K562 (cell line): ENCODE data around the gene POFUT2. TPM values are rescaled to one million over a fixed set of nuclear protein-coding genes. Genes with fewer than 3 reads are reported as not detected.

Source experiments
- ATAC-seq: fragments of 200-7000 bp; cut with Tn5 transposase; 3 replicates; pipeline ENCODE4 v1.9.1; 2020; ENCODE audit warnings: moderate library complexity
- BruUV-seq: library from RNA; stranded (reverse); fragments of 400-500 nt; replicated peaks from 2 replicates; lab custom pipeline; 2021; lab: Mats Ljungman, UMichigan
- CTCF ChIA-PET: fragments of 300-600 bp; formaldehyde crosslinking; extraction: SDS; loops from one replicate; lab custom pipeline; 2021; ENCODE audit warnings: low intra/inter-chr PET ratio; lab: Yijun Ruan, JAX
- POLR2A ChIA-PET: fragments of 300-600, 350-650 bp; sonication (Branson Sonifier 250); formaldehyde crosslinking; extraction: SDS; loops from one replicate; lab custom pipeline; 2021; ENCODE audit warnings: antibody characterized with exemption, inconsistent platforms; lab: Yijun Ruan, JAX
- DNase-seq, 4 experiments: peaks; one replicate each; pipeline versions ENCODE4 v3.0.0 to v3.0.0-alpha.2; 2011 to 2018; ENCODE audit warnings: low spot score in 3 of 4, mixed read lengths in 3 of 4; ENCODE audit errors: extremely low read depth in 1 of 4
- FAIRE-seq: peaks from 2 replicates; lab custom pipeline; 2011; peaks lifted over from hg19 to GRCh38; lab: Jason Lieb, UNC
- H2AFZ ChIP-seq: 2 replicates; pipeline ENCODE4 v1.6.0; 2011; ENCODE audit warnings: low read depth, low read length, control low read depth, inconsistent platforms
- H3K27ac ChIP-seq: fragments of 200-600 bp; 3 replicates; pipeline ENCODE4 v1.8.0; 2011; ENCODE audit warnings: low read depth, mild to moderate bottlenecking, control low read depth, inconsistent platforms, low read length, moderate library complexity, mixed read lengths; ENCODE audit errors: extremely low read depth
- H3K27me3 ChIP-seq, 2 experiments: fragments of 300-600 bp in 1 of 2; 2 replicates in 1 of 2; 3 replicates in 1 of 2; pipeline versions ENCODE4 v1.6.0 to v1.8.0; 2011; ENCODE audit warnings: inconsistent platforms in 2 of 2, low read length in 2 of 2, mild to moderate bottlenecking in 1 of 2, mixed read lengths in 1 of 2, moderate library complexity in 1 of 2; ENCODE audit not compliant: control insufficient read depth in 2 of 2, insufficient read depth in 2 of 2
- H3K36me3 ChIP-seq: fragments of 300-600 bp; 3 replicates; pipeline ENCODE4 v1.8.0; 2011; ENCODE audit warnings: mild to moderate bottlenecking, low read length, inconsistent platforms; ENCODE audit not compliant: control insufficient read depth, insufficient read depth
- H3K4me1 ChIP-seq, 2 experiments: fragments of 200-600 bp in 1 of 2; replicated peaks in 1 of 2; 2 replicates in 1 of 2; 3 replicates in 1 of 2; pipeline versions ENCODE4 v1.5.1 to v1.8.0; 2011; ENCODE audit warnings: inconsistent platforms in 2 of 2, low read length in 2 of 2, mild to moderate bottlenecking in 1 of 2, mixed read lengths in 1 of 2, moderate library complexity in 1 of 2; ENCODE audit not compliant: control insufficient read depth in 2 of 2, insufficient read depth in 2 of 2
- H3K4me2 ChIP-seq: 2 replicates; pipeline ENCODE4 v1.6.1; 2011; ENCODE audit warnings: low read length, control low read depth, inconsistent platforms, mixed read lengths; ENCODE audit not compliant: insufficient read depth
- H3K4me3 ChIP-seq: fragments of 200-600 bp; sonication (generic), shearing (Covaris generic); 2 replicates; pipeline ENCODE4 v1.5.1; 2016; ENCODE audit warnings: control low read depth, inconsistent platforms
- H3K79me2 ChIP-seq: fragments of 200-600 bp; 3 replicates; pipeline ENCODE4 v1.8.0; 2011; ENCODE audit warnings: low read length, inconsistent platforms; ENCODE audit not compliant: control insufficient read depth, insufficient read depth
- H3K9ac ChIP-seq, 2 experiments: 2 replicates each; pipeline versions ENCODE4 v1.6.0 to v1.6.1; 2011; ENCODE audit warnings: low read depth in 2 of 2, low read length in 2 of 2, control low read depth in 1 of 2, inconsistent platforms in 1 of 2, mild to moderate bottlenecking in 1 of 2, mixed read lengths in 1 of 2; ENCODE audit not compliant: insufficient read depth in 1 of 2
- H3K9me1 ChIP-seq: one replicate; pipeline ENCODE4 v1.6.0; 2011; ENCODE audit warnings: inconsistent platforms, mild to moderate bottlenecking, low read length, moderate library complexity; ENCODE audit not compliant: control insufficient read depth, insufficient read depth
- H3K9me3 ChIP-seq: replicated peaks from 2 replicates; pipeline ENCODE4 v1.5.1; 2011; ENCODE audit warnings: low read depth, low read length, inconsistent platforms; ENCODE audit not compliant: control insufficient read depth, insufficient read depth
- H4K20me1 ChIP-seq: replicated peaks from 2 replicates; pipeline ENCODE4 v1.6.1; 2011; ENCODE audit warnings: low read length, inconsistent platforms, mixed read lengths; ENCODE audit not compliant: control insufficient read depth, insufficient read depth
- HDAC1 ChIP-seq, 2 experiments: fragments of 450-650 bp; IDR thresholded peaks; 2 replicates each; pipeline ENCODE4 v1.6.1; 2016 to 2017; ENCODE audit warnings: inconsistent platforms in 1 of 2, mild to moderate bottlenecking in 1 of 2, moderate library complexity in 1 of 2
- KDM1A ChIP-seq, 2 experiments: fragments of 450-650 bp; IDR thresholded peaks; 2 replicates each; pipeline ENCODE4 v1.6.1; 2016; ENCODE audit warnings: mild to moderate bottlenecking in 2 of 2
- MAX ChIP-seq: sonication (generic); formaldehyde crosslinking; IDR thresholded peaks from 2 replicates; pipeline ENCODE4 v1.9.0; 2022; ENCODE audit warnings: mild to moderate bottlenecking, missing genetic modification reagents
- MEF2A ChIP-seq: IDR thresholded peaks from 2 replicates; pipeline ENCODE4 v1.6.1; 2011; ENCODE audit warnings: low read depth, mild to moderate bottlenecking, low read length, moderate library complexity; ENCODE audit not compliant: control insufficient read depth
- ZNF124 ChIP-seq: sonication (generic); formaldehyde crosslinking; IDR thresholded peaks from 2 replicates; pipeline ENCODE4 v1.8.1; 2022; ENCODE audit warnings: missing genetic modification reagents
- WGBS: fragments of 100-300 bp; shearing (Covaris generic); methylation state at CpG from one replicate; pipeline ENCODE4 v1.1.6; 2016; ENCODE audit warnings: low coverage, mixed read lengths; ENCODE audit not compliant: insufficient coverage; ENCODE audit errors: missing lambda C conversion rate; 5-methylcytosine and 5-hydroxymethylcytosine counted together
- in situ Hi-C: fragments of 300-500 bp; cut with MboI; formaldehyde crosslinking; loops from 4 replicates; pipeline ENCODE4 v1.15.0; 2018; ENCODE audit warnings: inconsistent platforms, mixed read lengths
- intact Hi-C: fragments of 100-400 bp; cut with micrococcal nuclease; formaldehyde crosslinking; loops from 2 replicates; pipeline ENCODE4 v1.14.2; 2022
- polyA plus RNA-seq, 8 experiments: library from polyadenylated mRNA; depleted of rRNA in 4 of 8; stranded (reverse) in 5 of 8; unstranded in 3 of 8; fragments of >200 nt; fragmentation: Nextera tagmentation in 2 of 8; fragmentation: Illumina TruSeq in 1 of 8; extraction: Ambion mirVana in 2 of 8; extraction: Trizol in 1 of 8; gene quantifications; 2 replicates each; pipeline versions ENCODE4 v1.2.1 to v1.2.3, GENCODE V29; 2011 to 2014; ENCODE audit warnings: inconsistent platforms in 1 of 8, missing spikeins in 1 of 8
- total RNA-seq, 7 experiments: library from RNA; depleted of rRNA in 6 of 7; stranded (reverse); fragments of >200 nt in 6 of 7; fragmentation: Illumina TruSeq in 2 of 7; extraction: Trizol in 2 of 7; gene quantifications; 2 replicates each; pipeline versions ENCODE4 v1.2.1 to v1.2.3, GENCODE V29; 2011 to 2021; ENCODE audit warnings: low replicate concordance in 1 of 7

POFUT2 gene
- total and polyA plus RNA-seq, 9 of the 15 experiments (the other 6 are each of a cell fraction or from before 2014, with no cell fraction given) = 1.1 to 24.2 (median 11.0) TPM

- no peaks in the 10 kb centered on the region for H3K9me3 ChIP-seq
- ChIA-PET CTCF (interaction anchor here (0.9 to 2.2 kb wide), 3 partner anchors 17 to 169 kb away, joined by 3 to 13 read pairs (median 8); no protein-coding TSS in a partner anchor), POLR2A (no interaction called here)
- no peaks in the 10 kb centered on the region for H3K36me3 ChIP-seq
- no peak overlapping the region for H3K4me2 ChIP-seq
- ATAC-seq (no peak), DNase-seq (no peak), FAIRE-seq (no peak)
- no peak overlapping the region for H2AFZ ChIP-seq
- intact Hi-C loops (loop anchor here (1.0 kb wide), 1 partner anchor 18 kb away; no protein-coding TSS in a partner anchor), in situ Hi-C loops (loop anchor here (10.0 kb wide), 1 partner anchor 515 kb away; no protein-coding TSS in a partner anchor)
- no peak overlapping the region for H3K4me3 ChIP-seq
- H3K27me3 ChIP-seq = peaks cover 13 to 60% of the 10 kb centered on the region in 2 experiments; a peak in 4 of 5 replicates
- BruUV-seq = no TSS peak
- H3K9me1 ChIP-seq = no peaks in the 10 kb centered on the region
- TF ChIP-seq HDAC1 (IDR thresholded peaks at IDR 0.05) (peak in 1 of 2 experiments; percentile 17; a peak in 1 of 4 replicates), MAX (peak; percentile 60; the same call in 1 of the 2 replicates), ZNF124 (CRISPR knock-in tag) (0 out of 2 replicates have a peak, but pooled peaks have one; percentile 38), MEF2A (no peak), KDM1A (IDR thresholded peaks at IDR 0.05) (peak in 1 of 2 experiments; percentile 79; a peak in 1 of 4 replicates)
- WGBS = 0% methylated on average over 3 of the region's 3 CpGs
- no peaks in the 10 kb centered on the region for H3K79me2 ChIP-seq
- no peak overlapping the region for H3K27ac ChIP-seq
- H3K9ac ChIP-seq = no peak overlapping the region
- peaks cover 20 to 30% of the 10 kb centered on the region in 2 experiments; a peak in 4 of 5 replicates for H3K4me1 ChIP-seq
- peaks cover 8% of the 10 kb centered on the region; the same call in 1 of the 2 replicates for H4K20me1 ChIP-seq
These were observed 22.3 kb upstream of the POFUT2 start for GRCh38 chr21:45309987-45310381.
